ENCODE measurements around the gene SLC35F1. TPM values are rescaled to one million over a fixed set of nuclear protein-coding genes. Genes with fewer than 3 reads are reported as not detected.

The SLC35F1 gene
- total and polyA plus RNA-seq, 2 donors (not counting 3 experiments of a cell fraction or from before 2014, with no cell fraction given): not detected

DNA sequence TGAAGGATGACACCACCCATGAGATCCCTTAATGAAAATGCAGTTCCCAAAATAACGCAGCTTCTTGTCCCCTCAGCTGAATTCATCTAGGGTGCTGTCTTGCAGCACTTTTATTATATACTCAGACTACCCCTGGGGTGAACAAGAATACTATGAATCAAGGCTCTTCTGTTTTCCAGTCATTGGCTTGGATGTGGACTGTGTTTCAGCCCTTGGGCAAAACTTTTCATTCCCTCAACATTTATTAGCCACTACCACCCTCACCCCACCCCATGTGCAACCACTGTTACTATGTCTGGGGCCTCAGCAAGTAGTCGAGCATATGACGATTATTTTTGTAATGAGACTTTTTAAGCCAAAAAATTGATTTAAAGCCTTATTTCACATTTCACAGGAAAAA lies 321.8 kb downstream of the SLC35F1 start:
- H3K9me1 ChIP-seq (replicated peaks; ENCODE audit: control insufficient read depth, extremely low read depth, insufficient read depth, low read length): no peaks in the 10 kb centered on the region
- CTCF ChIA-PET: no interaction called here

DNA sequence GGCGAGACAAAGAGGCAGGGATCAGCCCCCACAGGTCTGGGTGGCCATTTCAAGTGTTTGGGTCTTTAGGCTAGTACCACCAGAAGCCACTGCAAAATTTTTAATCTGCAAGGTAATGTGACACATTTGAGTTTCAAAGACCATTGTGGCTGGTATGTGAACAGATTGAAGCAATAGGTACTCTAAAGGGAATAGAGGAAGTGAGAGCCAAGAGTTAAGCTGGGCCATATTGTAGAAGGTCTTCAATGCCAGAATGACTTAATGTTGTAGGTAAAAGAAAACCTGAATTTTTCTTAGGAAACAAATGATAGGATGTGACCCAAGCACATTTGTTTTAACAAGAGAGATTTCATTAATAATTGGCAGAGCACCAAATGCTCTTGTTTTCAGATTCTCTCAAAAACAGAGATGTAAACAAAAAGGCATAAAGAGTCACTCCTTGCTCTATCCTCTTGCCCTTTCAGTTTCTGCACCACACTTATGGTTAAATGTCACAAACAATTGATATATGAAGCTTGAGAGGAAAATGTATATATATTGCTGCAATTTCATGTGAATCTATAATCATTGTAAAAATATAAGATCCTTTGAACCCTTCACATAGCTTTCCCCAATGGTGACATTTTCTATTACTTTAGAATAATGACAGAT lies 333.9 kb downstream of the SLC35F1 start:
- H3K4me3 ChIP-seq (replicated peaks in 1 of 3; ENCODE audit: insufficient read depth in 1 of 3, low read depth in 1 of 3, low read length in 3 of 3): no peak overlapping the region
- ChIA-PET CTCF (no interaction called here), POLR2A (no interaction called here)
- no peaks in the 10 kb centered on the region for H3K9me3 ChIP-seq (replicated peaks; ENCODE audit: control insufficient read depth, insufficient read depth, low read length)
- intact Hi-C loops (cut with micrococcal nuclease) (no loop called here), dilution Hi-C loops (cut with MboI; ENCODE audit: extremely low pct_ligation_motif_present, low sequenced_read_pairs) (no loop called here)
- H3K9me1 ChIP-seq (replicated peaks; ENCODE audit: control insufficient read depth, extremely low read depth, insufficient read depth, low read length): no peaks in the 10 kb centered on the region
- no peaks in the 10 kb centered on the region for H3K4me1 ChIP-seq (ENCODE audit: control insufficient read depth, extremely low read depth, insufficient read depth, low read length)
- no peak overlapping the region for H3K4me2 ChIP-seq (ENCODE audit: insufficient read depth, low read length)
- no peaks in the 10 kb centered on the region for H4K20me1 ChIP-seq (replicated peaks; ENCODE audit: control insufficient read depth, extremely low read depth, insufficient read depth, low read length)
- peaks cover 0 to 3% of the 10 kb centered on the region in 2 experiments for H3K27me3 ChIP-seq (ENCODE audit: control insufficient read depth in 2 of 2, insufficient read depth in 2 of 2, low read length in 2 of 2)
- no peak for DNase-seq (ENCODE audit: low read depth, low spot score)
- no peak for FAIRE-seq
- H3K27ac ChIP-seq (ENCODE audit: insufficient read depth, low read depth, low read length): no peak overlapping the region
- BruUV-seq (replicated peaks): no TSS peak
- no peaks in the 10 kb centered on the region for H3K36me3 ChIP-seq (ENCODE audit: control insufficient read depth in 2 of 2, extremely low read depth in 1 of 2, insufficient read depth in 2 of 2, low read length in 2 of 2)
- TF ChIP-seq MYC (IDR thresholded peaks at IDR 0.05; ENCODE audit: low read depth, low read length) (no peak), POLR2A (IDR thresholded peaks at IDR 0.05; ENCODE audit: low read depth, low read length) (no peak), EZH2 (IDR thresholded peaks at IDR 0.05; ENCODE audit: borderline replicate concordance, low read depth, low read length, severe bottlenecking) (no peak), POLR2AphosphoS5 (IDR thresholded peaks at IDR 0.05; ENCODE audit: insufficient read depth, low read depth, low read length) (no peak), FOS (IDR thresholded peaks at IDR 0.05; ENCODE audit: borderline replicate concordance, insufficient read depth, low read length) (no peak), JUN (IDR thresholded peaks at IDR 0.05; ENCODE audit: borderline replicate concordance, insufficient read depth, insufficient read length, low read depth) (no peak), GATA2 (IDR thresholded peaks at IDR 0.05; ENCODE audit: insufficient read depth, insufficient read length, low read depth, low read length) (no peak)
- TF ChIP-seq, protein P1, sequence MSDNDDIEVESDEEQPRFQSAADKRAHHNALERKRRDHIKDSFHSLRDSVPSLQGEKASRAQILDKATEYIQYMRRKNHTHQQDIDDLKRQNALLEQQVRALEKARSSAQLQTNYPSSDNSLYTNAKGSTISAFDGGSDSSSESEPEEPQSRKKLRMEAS (IDR thresholded peaks at IDR 0.05; ENCODE audit: insufficient read depth, insufficient read length): no peak
- TF ChIP-seq, protein P2, sequence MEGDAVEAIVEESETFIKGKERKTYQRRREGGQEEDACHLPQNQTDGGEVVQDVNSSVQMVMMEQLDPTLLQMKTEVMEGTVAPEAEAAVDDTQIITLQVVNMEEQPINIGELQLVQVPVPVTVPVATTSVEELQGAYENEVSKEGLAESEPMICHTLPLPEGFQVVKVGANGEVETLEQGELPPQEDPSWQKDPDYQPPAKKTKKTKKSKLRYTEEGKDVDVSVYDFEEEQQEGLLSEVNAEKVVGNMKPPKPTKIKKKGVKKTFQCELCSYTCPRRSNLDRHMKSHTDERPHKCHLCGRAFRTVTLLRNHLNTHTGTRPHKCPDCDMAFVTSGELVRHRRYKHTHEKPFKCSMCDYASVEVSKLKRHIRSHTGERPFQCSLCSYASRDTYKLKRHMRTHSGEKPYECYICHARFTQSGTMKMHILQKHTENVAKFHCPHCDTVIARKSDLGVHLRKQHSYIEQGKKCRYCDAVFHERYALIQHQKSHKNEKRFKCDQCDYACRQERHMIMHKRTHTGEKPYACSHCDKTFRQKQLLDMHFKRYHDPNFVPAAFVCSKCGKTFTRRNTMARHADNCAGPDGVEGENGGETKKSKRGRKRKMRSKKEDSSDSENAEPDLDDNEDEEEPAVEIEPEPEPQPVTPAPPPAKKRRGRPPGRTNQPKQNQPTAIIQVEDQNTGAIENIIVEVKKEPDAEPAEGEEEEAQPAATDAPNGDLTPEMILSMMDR (IDR thresholded peaks at IDR 0.05; ENCODE audit: extremely low read depth in 1 of 2, insufficient read depth in 1 of 2, low read depth in 1 of 2, low read length in 2 of 2): no peak
- no peaks in the 10 kb centered on the region for H3K79me2 ChIP-seq (ENCODE audit: control insufficient read depth, insufficient read depth, low read length)
- no peak overlapping the region for H2AFZ ChIP-seq (ENCODE audit: low read depth, low read length)
- H3K9ac ChIP-seq (replicated peaks; ENCODE audit: extremely low read depth, insufficient read depth, low read length): no peak overlapping the region

More for the DNA sequence above, 321.8 kb downstream of the SLC35F1 start:
- H3K36me3 ChIP-seq (ENCODE audit: control insufficient read depth in 2 of 2, extremely low read depth in 1 of 2, insufficient read depth in 2 of 2, low read length in 2 of 2): no peaks in the 10 kb centered on the region
- H3K27ac ChIP-seq (ENCODE audit: insufficient read depth, low read depth, low read length): no peak overlapping the region
- H3K4me1 ChIP-seq (ENCODE audit: control insufficient read depth, extremely low read depth, insufficient read depth, low read length): no peaks in the 10 kb centered on the region
- no peaks in the 10 kb centered on the region for H3K9me3 ChIP-seq (replicated peaks; ENCODE audit: control insufficient read depth, insufficient read depth, low read length)
- no peak overlapping the region for H2AFZ ChIP-seq (ENCODE audit: low read depth, low read length)
- POLR2A ChIA-PET: no interaction called here
- no peak overlapping the region for H3K4me2 ChIP-seq (ENCODE audit: insufficient read depth, low read length)
- no peaks in the 10 kb centered on the region for H3K79me2 ChIP-seq (ENCODE audit: control insufficient read depth, insufficient read depth, low read length)
- intact Hi-C loops (cut with micrococcal nuclease): no loop called here
- no peak overlapping the region for H3K9ac ChIP-seq (replicated peaks; ENCODE audit: extremely low read depth, insufficient read depth, low read length)
- dilution Hi-C loops (cut with MboI; ENCODE audit: extremely low pct_ligation_motif_present, low sequenced_read_pairs): no loop called here
- BruUV-seq (replicated peaks): no TSS peak
- H4K20me1 ChIP-seq (replicated peaks; ENCODE audit: control insufficient read depth, extremely low read depth, insufficient read depth, low read length): no peaks in the 10 kb centered on the region
- H3K27me3 ChIP-seq (ENCODE audit: control insufficient read depth in 2 of 2, insufficient read depth in 2 of 2, low read length in 2 of 2): no peaks in the 10 kb centered on the region
- DNase-seq (ENCODE audit: low read depth, low spot score): no peak
- no peak overlapping the region for H3K4me3 ChIP-seq (replicated peaks in 1 of 3; ENCODE audit: insufficient read depth in 1 of 3, low read depth in 1 of 3, low read length in 3 of 3)
- no peak for TF ChIP-seq JUN (IDR thresholded peaks at IDR 0.05; ENCODE audit: borderline replicate concordance, insufficient read depth, insufficient read length, low read depth)
- TF ChIP-seq GATA2 (IDR thresholded peaks at IDR 0.05; ENCODE audit: insufficient read depth, insufficient read length, low read depth, low read length): no peak
- TF ChIP-seq, protein P2 (IDR thresholded peaks at IDR 0.05; ENCODE audit: extremely low read depth in 1 of 2, insufficient read depth in 1 of 2, low read depth in 1 of 2, low read length in 2 of 2): no peak
- TF ChIP-seq EZH2 (IDR thresholded peaks at IDR 0.05; ENCODE audit: borderline replicate concordance, low read depth, low read length, severe bottlenecking): no peak
- no peak for TF ChIP-seq POLR2A (IDR thresholded peaks at IDR 0.05; ENCODE audit: low read depth, low read length)
- TF ChIP-seq POLR2AphosphoS5 (IDR thresholded peaks at IDR 0.05; ENCODE audit: insufficient read depth, low read depth, low read length): no peak
- FAIRE-seq: no peak

All from endothelial cell of umbilical vein (primary cell).